HG03066 (cell line): ENCODE data around the gene RWDD3.
A peak's percentile ranks its signal among the peaks of the same experiment; 100 is the strongest.

Experiments
- ATAC-seq: cut with Tn5 transposase; IDR thresholded peaks from one replicate; pipeline ENCODE4 v1.9.1; 2021; ENCODE audit warnings: low read depth; ENCODE audit not compliant: unreplicated experiment

RWDD3 gene

GRCh38 chr1:95229037-95229436, 5.0 kb upstream of the RWDD3 start:
- ATAC-seq: no peak

- ATAC-seq: no peak
Observed at GRCh38 chr1:95229706-95230105, 4.3 kb upstream of the RWDD3 start.

- ATAC-seq: no peak
Observed at GRCh38 chr1:95230256-95230655, 3.8 kb upstream of the RWDD3 start.

GRCh38 chr1:95230768-95231191, 3.2 kb upstream of the RWDD3 start:
- no peak for ATAC-seq

- ATAC-seq: no peak
Observed at GRCh38 chr1:95232646-95233318, 1.2 kb upstream of the RWDD3 start.

- peak; percentile 0 for ATAC-seq
Observed at GRCh38 chr1:95233319-95233736, 682 bp upstream of the RWDD3 start.

GRCh38 chr1:95236784-95237575, 3.0 kb downstream of the RWDD3 start:
- no peak for ATAC-seq

- ATAC-seq: no peak
Observed at GRCh38 chr1:95237981-95238703, 4.1 kb downstream of the RWDD3 start.

GRCh38 chr1:95245029-95245428, 11.0 kb downstream of the RWDD3 start:
- no peak for ATAC-seq

GRCh38 chr1:95246511-95246910, 12.5 kb downstream of the RWDD3 start:
- no peak for ATAC-seq

- no peak for ATAC-seq
Observed at GRCh38 chr1:95247607-95248006, 13.6 kb downstream of the RWDD3 start.

- ATAC-seq: no peak
Observed at GRCh38 chr1:95249916-95250315, 15.9 kb downstream of the RWDD3 start.

- ATAC-seq: no peak
Observed at GRCh38 chr1:95252422-95252821, 18.4 kb downstream of the RWDD3 start.

- ATAC-seq: no peak
Observed at GRCh38 chr1:95254959-95255358, 20.9 kb downstream of the RWDD3 start.

- no peak for ATAC-seq
Observed at GRCh38 chr1:95255826-95256225, 21.8 kb downstream of the RWDD3 start.

- ATAC-seq: no peak
Observed at GRCh38 chr1:95257758-95258157, 23.7 kb downstream of the RWDD3 start.

- no peak for ATAC-seq
Observed at GRCh38 chr1:95259245-95259644, 25.2 kb downstream of the RWDD3 start.

GRCh38 chr1:95262913-95263312, 28.9 kb downstream of the RWDD3 start:
- no peak for ATAC-seq

- ATAC-seq: no peak
Observed at GRCh38 chr1:95263450-95263849, 29.4 kb downstream of the RWDD3 start.

- no peak for ATAC-seq
Observed at GRCh38 chr1:95265106-95265505, 31.1 kb downstream of the RWDD3 start.

- no peak for ATAC-seq
Observed at GRCh38 chr1:95276429-95276828, 42.4 kb downstream of the RWDD3 start.
